Pancreas (tissue), 10 donors: ENCODE data around the gene LRRC38. TPM values are rescaled to one million over a fixed set of nuclear protein-coding genes. Genes with fewer than 3 reads are reported as not detected.

Source experiments
- ATAC-seq, 4 donors: fragments of 200-7000 bp; cut with Tn5 transposase; one replicate each; pipeline versions ENCODE4 v1.8.0 to v1.9.1; 2020; ENCODE audit warnings: mild to moderate bottlenecking in 4 of 4, moderate library complexity in 4 of 4
- DNase-seq, 6 donors: peaks; one replicate each; pipeline ENCODE4 v3.0.0-alpha.2; 2020
- FAIRE-seq: peaks from 2 replicates; lab custom pipeline; 2012; peaks lifted over from hg19 to GRCh38; lab: Jason Lieb, UNC
- H3K27ac ChIP-seq, 4 donors: fragments of 200-600 bp; sonication (generic); 1 replicate in 3 of 4; 2 replicates in 1 of 4; pipeline versions ENCODE4 v1.5.0 to v1.8.0; 2020
- H3K27me3 ChIP-seq, 4 donors: fragments of 200-600 bp; one replicate each; pipeline ENCODE4 v1.8.0; 2021
- H3K36me3 ChIP-seq, 3 donors: fragments of 200-600 bp; sonication (generic) in 1 of 3; one replicate each; pipeline versions ENCODE4 v1.5.0 to v1.8.0; 2020 to 2021
- H3K4me1 ChIP-seq, 3 donors: fragments of 200-600 bp; one replicate each; pipeline ENCODE4 v1.8.0; 2021
- H3K4me3 ChIP-seq, 4 donors: fragments of 200-600 bp; sonication (generic) in 2 of 4; one replicate each; pipeline versions ENCODE4 v1.5.0 to v1.8.0; 2020 to 2021
- H3K9me3 ChIP-seq, 4 donors: fragments of 200-600 bp; one replicate each; pipeline ENCODE4 v1.8.0; 2021
- CTCF ChIP-seq, 4 donors: fragments of 200-600 bp; sonication (generic) in 3 of 4; IDR thresholded peaks; one replicate each; pipeline versions ENCODE4 v1.5.0 to v1.8.0; 2021; ENCODE audit warnings: antibody characterized with exemption in 4 of 4
- WGBS, 2 donors: extraction: QIAGEN DNeasy Blood & Tissue Kit; methylation state at CpG; one replicate each; pipeline ENCODE4 v1.1.7; 2013; 5-methylcytosine and 5-hydroxymethylcytosine counted together
- intact Hi-C, 3 donors: fragments of 100-400 bp; cut with DNase I; formaldehyde crosslinking; loops; one replicate each; pipeline versions ENCODE4 v1.11.1 to v1.14.2; 2022
- polyA plus RNA-seq, 2 donors: library from polyadenylated mRNA; stranded (reverse); fragments of 200-250 nt; gene quantifications; one replicate each; pipeline ENCODE4 v1.2.3, GENCODE V29; 2013
- total RNA-seq, 6 donors: library from RNA; stranded (reverse); fragmentation: NEBNext Ultra II Directional in 4 of 6; extraction: Animal tissue kit (Norgen Biotek cat#: 25700) in 4 of 6; gene quantifications; one replicate each; pipeline versions ENCODE4 v1.2.1 to v1.2.4, GENCODE V29; 2021 to 2023
- donor health status: healthy with polysubstance abuse.
- donor health status: DM: no; HTN: no; CAD: no; lungs with moderate emphysema.
- donor health status: DM: no; HTN: no; CAD: no.
- donor health status: control.
- donor health status: control.
- donor health status: Bipolar disorder and iron deficiency.
- donor health status: DM: yes; HTN: yes; CAD: no.
- donor health status: DM: no; HTN: no; CAD: no.
- donor health status: DM: no; HTN: no; CAD: no.
- donor health status: DM: yes; HTN: yes; CAD: no.

Gene LRRC38
- total and polyA plus RNA-seq, 8 donors: not detected

- intact Hi-C loops: no loop called here
- Histone ChIP-seq H3K4me3 (no peak overlapping the region), H3K4me1 (no peaks in the 10 kb centered on the region), H3K27ac (no peak overlapping the region), H3K27me3 (no peaks in the 10 kb centered on the region), H3K36me3 (no peaks in the 10 kb centered on the region), H3K9me3 (no peaks in the 10 kb centered on the region)
- FAIRE-seq (no peak), DNase-seq (no peak), ATAC-seq (no peak)
- WGBS, 2 donors: 75 to 76% methylated on average over 17 of the region's 17 CpGs
- no peak for TF ChIP-seq CTCF (IDR thresholded peaks at IDR 0.05)
Measured at GRCh38 chr1:13487143-13487868, 26.5 kb downstream of the LRRC38 start.

DNA sequence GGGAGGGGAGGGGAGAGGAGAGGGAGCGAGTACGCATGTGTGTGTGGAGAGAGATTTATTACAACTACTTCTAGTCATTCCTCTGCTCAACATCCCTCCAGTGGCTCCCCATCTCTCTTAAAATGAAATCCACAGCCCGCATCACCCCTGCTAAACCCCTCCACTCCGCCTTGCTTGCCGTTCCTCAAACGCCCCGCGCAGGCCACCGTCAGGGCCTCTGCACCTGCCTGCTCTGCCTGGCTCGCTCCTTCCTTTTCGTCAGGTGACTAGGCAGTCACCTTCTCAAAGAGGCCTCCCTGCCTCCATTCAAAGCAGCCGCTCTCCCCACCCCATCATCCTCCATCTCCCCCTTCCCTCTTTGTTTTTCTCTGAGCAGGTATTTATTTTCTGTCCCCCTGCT is 29.9 kb downstream of the LRRC38 start:
- no peak for FAIRE-seq
- WGBS, 2 donors: 68 to 76% methylated on average over 10 to 12 of the region's 12 CpGs
- ATAC-seq: no peak
- H3K27me3 ChIP-seq: no peaks in the 10 kb centered on the region
- no peaks in the 10 kb centered on the region for H3K36me3 ChIP-seq
- H3K27ac ChIP-seq: no peak overlapping the region
- no peaks in the 10 kb centered on the region for H3K9me3 ChIP-seq
- H3K4me1 ChIP-seq: no peaks in the 10 kb centered on the region
- intact Hi-C loops: no loop called here
- no peak overlapping the region for H3K4me3 ChIP-seq
- DNase-seq: no peak
- no peak for TF ChIP-seq CTCF (IDR thresholded peaks at IDR 0.05)

DNA sequence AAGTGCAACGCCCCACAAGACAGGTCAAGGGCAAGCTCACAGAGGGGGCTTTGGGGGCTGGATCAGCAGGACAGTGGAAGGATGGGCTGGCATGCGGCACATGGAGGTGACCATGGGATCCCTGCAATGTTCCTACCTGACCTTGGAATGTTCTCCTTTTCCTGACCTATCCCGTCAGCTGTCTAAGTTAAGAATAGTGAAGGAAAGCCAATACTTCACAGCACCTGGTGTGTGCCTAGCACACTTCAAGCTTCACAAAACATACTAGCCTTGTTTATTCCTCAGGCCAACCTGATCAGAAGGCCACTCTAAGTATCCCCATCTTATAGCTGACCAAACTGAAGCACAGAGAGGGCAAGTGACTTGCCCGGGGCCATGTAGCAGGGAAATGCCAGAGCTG is 31.2 kb downstream of the LRRC38 start:
- H3K27ac ChIP-seq: no peak overlapping the region
- H3K27me3 ChIP-seq: no peaks in the 10 kb centered on the region
- no peak overlapping the region for H3K4me3 ChIP-seq
- no peak for FAIRE-seq
- no peaks in the 10 kb centered on the region for H3K9me3 ChIP-seq
- TF ChIP-seq CTCF (IDR thresholded peaks at IDR 0.05): no peak
- H3K36me3 ChIP-seq: no peaks in the 10 kb centered on the region
- WGBS, 2 donors: 56 to 90% methylated on average over 3 to 4 of the region's 4 CpGs
- no peak for ATAC-seq
- DNase-seq: no peak
- no peaks in the 10 kb centered on the region for H3K4me1 ChIP-seq
- intact Hi-C loops: no loop called here

DNA sequence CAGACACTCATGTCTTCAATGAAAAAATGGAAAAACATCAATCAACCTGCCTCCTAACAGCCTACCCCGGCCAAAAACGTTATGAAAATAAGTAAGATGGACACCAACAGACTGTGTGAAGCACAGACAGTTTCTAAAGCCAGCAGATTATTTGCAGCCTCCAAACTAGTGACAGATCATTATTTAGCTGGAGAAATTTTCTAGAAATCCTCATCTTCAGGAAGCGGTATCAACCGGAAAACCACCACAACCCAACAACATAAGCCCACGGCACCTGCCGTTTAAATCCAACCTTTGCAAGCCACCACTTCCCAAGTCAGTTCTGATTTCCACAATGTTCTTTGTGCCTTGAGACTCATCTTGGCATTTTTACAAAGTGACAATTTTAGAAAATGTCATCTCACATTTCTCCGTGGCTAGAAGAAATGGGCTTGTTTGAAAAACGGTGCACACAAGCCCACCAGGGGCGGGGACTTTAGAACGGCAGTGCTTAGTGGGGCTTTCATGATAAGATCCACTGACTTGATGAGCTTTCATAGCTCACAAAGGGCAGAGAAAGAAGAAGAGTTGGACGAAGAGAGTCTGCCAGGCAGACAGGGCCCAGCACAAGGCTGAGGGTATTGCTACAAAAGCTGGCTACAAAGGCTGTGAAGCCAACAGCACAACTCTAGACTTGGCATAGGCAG is 34.5 kb downstream of the LRRC38 start:
- Histone ChIP-seq H3K36me3 (no peaks in the 10 kb centered on the region), H3K9me3 (no peaks in the 10 kb centered on the region), H3K27ac (no peak overlapping the region), H3K4me1 (no peaks in the 10 kb centered on the region), H3K4me3 (no peak overlapping the region), H3K27me3 (no peaks in the 10 kb centered on the region)
- ATAC-seq: no peak
- WGBS, 2 donors: 56 to 62% methylated on average over 11 of the region's 11 CpGs
- intact Hi-C loops: no loop called here
- TF ChIP-seq CTCF (IDR thresholded peaks at IDR 0.05): no peak
- no peak for DNase-seq
- FAIRE-seq: no peak

DNA sequence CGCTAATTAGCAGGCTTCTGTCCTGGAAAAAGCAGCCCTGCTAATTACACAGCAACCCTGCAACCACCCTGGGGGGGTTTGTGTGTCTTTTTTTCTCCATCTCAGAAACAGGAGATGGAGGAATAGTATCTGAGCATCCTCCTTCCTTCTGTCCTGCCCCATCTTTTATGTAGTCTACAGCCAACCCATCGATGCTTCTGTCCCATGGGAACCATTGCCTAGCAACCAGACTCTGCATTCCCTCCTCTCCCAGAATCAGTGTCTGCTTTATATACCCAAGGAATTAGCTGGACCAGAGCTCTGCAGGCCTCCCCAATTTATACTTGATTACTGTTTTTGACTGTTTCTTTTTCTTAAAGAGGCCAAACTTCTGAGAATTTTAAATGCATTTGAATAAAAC is 35.1 kb downstream of the LRRC38 start:
- no peak for DNase-seq
- Histone ChIP-seq H3K27ac (no peak overlapping the region), H3K4me1 (no peaks in the 10 kb centered on the region), H3K4me3 (no peak overlapping the region), H3K9me3 (no peaks in the 10 kb centered on the region), H3K36me3 (no peaks in the 10 kb centered on the region), H3K27me3 (no peaks in the 10 kb centered on the region)
- intact Hi-C loops: no loop called here
- no peak for ATAC-seq
- no peak for FAIRE-seq
- TF ChIP-seq CTCF (IDR thresholded peaks at IDR 0.05): no peak
- WGBS, 2 donors: 74 to 86% methylated on average over 2 of the region's 2 CpGs
